22Rv1 (cell line): ENCODE data around the gene COL3A1.

ENCODE experiments used
- CTCF ChIP-seq: fragments of 450-650 bp; IDR thresholded peaks from 2 replicates; pipeline ENCODE4 v1.5.1; 2017; ENCODE audit warnings: mild to moderate bottlenecking
- ZFX ChIP-seq: fragments of 450-650 bp; IDR thresholded peaks from 2 replicates; pipeline ENCODE4 v1.6.1; 2017; ENCODE audit warnings: antibody characterized with exemption, borderline replicate concordance

- TF ChIP-seq CTCF (no peak), ZFX (no peak)
Observed at GRCh38 chr2:188977317-188977716, 3.1 kb downstream of the COL3A1 start.
